GM19023 (cell line): ENCODE results near the gene MCTP2.
A peak's percentile ranks its signal among the peaks of the same experiment; 100 is the strongest.

Source experiments
- ATAC-seq: cut with Tn5 transposase; IDR thresholded peaks from one replicate; pipeline ENCODE4 v1.9.1; 2021; ENCODE audit warnings: mild to moderate bottlenecking, moderate library complexity; ENCODE audit not compliant: unreplicated experiment

MCTP2 gene

GRCh38 chr15:94381384-94381783 is 150.0 kb downstream of the MCTP2 start:
- ATAC-seq, result no peak

GRCh38 chr15:94383041-94383440 is 151.7 kb downstream of the MCTP2 start:
- ATAC-seq, result no peak

GRCh38 chr15:94383706-94384105 is 152.3 kb downstream of the MCTP2 start:
- no peak for ATAC-seq

- no peak for ATAC-seq
Observed at GRCh38 chr15:94385441-94385840, 154.1 kb downstream of the MCTP2 start.

GRCh38 chr15:94386351-94386750 is 155.0 kb downstream of the MCTP2 start:
- no peak for ATAC-seq

- no peak for ATAC-seq
Observed at GRCh38 chr15:94387442-94387841, 156.1 kb downstream of the MCTP2 start.

- ATAC-seq, result peak; percentile 45
Observed at GRCh38 chr15:94387849-94388441, 156.6 kb downstream of the MCTP2 start.

- no peak for ATAC-seq
Observed at GRCh38 chr15:94395640-94396039, 164.3 kb downstream of the MCTP2 start.

- no peak for ATAC-seq
Observed at GRCh38 chr15:94397337-94397736, 166.0 kb downstream of the MCTP2 start.

GRCh38 chr15:94398001-94398400 is 166.6 kb downstream of the MCTP2 start:
- no peak for ATAC-seq

GRCh38 chr15:94400526-94401298 is 169.4 kb downstream of the MCTP2 start:
- no peak for ATAC-seq

- no peak for ATAC-seq
Observed at GRCh38 chr15:94403331-94403730, 172.0 kb downstream of the MCTP2 start.

- ATAC-seq, result no peak
Observed at GRCh38 chr15:94404733-94405283, 173.4 kb downstream of the MCTP2 start.

GRCh38 chr15:94411285-94411684 is 179.9 kb downstream of the MCTP2 start:
- ATAC-seq, result no peak

- ATAC-seq, result no peak
Observed at GRCh38 chr15:94411846-94412245, 180.5 kb downstream of the MCTP2 start.

- no peak for ATAC-seq
Observed at GRCh38 chr15:94412979-94413746, 181.8 kb downstream of the MCTP2 start.

- no peak for ATAC-seq
Observed at GRCh38 chr15:94414916-94415315, 183.6 kb downstream of the MCTP2 start.

- ATAC-seq, result no peak
Observed at GRCh38 chr15:94416267-94416666, 184.9 kb downstream of the MCTP2 start.

- no peak for ATAC-seq
Observed at GRCh38 chr15:94416820-94417219, 185.5 kb downstream of the MCTP2 start.

- no peak for ATAC-seq
Observed at GRCh38 chr15:94417501-94418293, 186.3 kb downstream of the MCTP2 start.

GRCh38 chr15:94421706-94422105 is 190.3 kb downstream of the MCTP2 start:
- ATAC-seq, result no peak
